GM19351 (cell line): ENCODE data around the gene COLEC12.
"Not testable (repeated sequence)": the region's sequence is repeated elsewhere in the genome, so short reads cannot be mapped to it uniquely, and the experiment has no call there.

Experiments used
- ATAC-seq: cut with Tn5 transposase; IDR thresholded peaks from one replicate; pipeline ENCODE4 v1.9.1; 2021; ENCODE audit warnings: mild to moderate bottlenecking, moderate library complexity; ENCODE audit not compliant: unreplicated experiment

The COLEC12 gene

DNA sequence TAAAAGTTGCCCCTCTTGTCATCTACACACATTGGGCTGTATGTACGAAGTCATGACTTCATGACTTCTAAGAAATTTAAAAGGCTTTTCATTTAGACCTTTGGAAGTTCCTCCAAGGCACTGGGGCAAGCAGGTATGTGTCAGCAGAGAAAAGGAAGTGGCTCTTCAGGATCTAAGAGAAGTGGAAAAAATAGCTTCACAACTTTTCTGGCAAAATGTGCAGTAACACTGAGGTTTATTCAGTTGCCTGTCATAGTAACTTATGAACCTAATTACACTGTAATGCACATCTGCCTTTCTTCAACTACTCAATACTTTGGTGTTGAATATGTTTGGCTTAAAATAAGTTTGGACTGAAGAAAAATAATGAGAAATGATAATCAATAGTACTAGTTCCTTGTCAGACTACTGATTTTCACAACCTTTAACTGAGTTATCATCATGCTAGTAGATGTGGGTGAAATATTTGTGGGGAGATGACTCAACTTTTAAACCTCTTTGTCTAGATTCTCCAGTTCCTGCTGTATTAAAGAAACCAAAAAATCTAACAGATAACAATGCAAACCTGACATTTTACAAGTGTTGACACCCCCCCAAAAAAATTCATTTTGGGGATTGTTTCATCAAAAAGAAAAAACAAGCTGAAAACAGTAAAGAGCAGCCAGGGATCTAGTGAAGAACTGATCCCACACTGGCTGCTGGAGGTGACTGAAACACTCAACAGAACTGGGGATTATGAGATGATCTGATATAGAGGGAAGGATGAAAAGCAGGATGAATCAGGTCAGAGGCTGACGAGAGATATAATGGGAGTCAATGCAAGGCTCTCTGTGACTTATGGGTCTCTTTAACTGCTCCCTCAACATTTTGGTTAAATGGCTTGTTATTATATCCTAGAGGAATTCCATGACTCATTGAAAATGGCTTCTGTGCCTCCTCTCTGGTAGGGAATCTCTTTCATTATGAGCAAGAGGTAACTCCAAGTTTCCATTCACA lies 84.6 kb downstream of the COLEC12 start:
- ATAC-seq: no peak

DNA sequence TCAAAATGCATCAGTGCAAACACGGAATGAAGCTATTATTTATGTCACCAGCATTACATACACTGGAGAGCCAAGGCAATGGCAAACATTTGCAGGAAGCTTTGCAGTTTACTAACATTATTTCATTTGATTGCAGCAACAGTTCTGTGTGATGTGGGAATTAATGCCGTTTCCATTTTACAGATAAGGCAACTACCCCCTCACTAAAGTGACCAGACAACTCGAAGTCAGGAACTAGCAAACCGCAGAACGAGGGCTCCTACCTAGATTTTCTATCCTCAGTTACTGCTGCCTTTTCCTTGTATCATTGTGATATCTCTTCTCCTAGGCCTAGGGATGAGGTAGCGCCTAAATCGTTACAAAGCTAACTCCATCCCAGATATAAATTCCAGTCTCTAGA lies 85.5 kb downstream of the COLEC12 start:
- ATAC-seq: no peak

DNA sequence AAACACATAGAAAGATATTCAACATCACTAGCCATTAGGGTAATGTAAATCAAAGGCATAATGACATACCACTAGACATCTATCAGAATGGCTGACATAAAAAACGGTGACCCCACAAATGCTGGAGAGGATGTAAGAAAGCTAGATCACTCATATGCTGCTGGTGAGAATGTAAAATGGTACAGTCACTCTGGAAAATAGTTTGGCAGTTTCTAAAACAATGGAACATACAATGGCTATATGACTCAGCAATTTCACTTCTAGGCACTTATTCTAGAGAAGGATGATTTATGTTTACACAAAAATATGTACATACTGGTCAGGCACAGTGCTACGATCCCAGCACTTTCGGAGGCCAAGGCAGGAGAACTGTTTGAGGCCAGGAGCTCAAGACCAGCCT lies 87.3 kb downstream of the COLEC12 start:
- ATAC-seq: no peak

DNA sequence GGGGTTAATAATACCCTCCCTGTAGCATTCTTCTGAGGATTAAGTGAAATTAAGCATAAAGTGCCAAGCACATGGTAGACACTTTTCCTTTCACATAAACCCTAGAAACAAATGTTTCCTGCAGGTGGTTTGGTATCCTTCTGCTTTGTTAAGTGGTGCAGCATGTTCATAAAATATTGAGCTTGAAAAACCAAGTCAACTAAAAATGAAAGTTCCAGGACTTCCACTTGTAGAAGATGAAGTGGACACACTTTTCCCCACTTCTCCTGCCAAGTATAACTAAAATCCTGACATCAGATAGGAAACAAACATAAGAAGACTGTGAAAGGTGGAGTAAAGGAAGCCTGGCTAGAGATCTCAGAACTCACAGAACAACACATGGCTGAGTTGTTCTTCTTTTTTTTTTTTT lies 90.5 kb downstream of the COLEC12 start:
- no peak for ATAC-seq

DNA sequence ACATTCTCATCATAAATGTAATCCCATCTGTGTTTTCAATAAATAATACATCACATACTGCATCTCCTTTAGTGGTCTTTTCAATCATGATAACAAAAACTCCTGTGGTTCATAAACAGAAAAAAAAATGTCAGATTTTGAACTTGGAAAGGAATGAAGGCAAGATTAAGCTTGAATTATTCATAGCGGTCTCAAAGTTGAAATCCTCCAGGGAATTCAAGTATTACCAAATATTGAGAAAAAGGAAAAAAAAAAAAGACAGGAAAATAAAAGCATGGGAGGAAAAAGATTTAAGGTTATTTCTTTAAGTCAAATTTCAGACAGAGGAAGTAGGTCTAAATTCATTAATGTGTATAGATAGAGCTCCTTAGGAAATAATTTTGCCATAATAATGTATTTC lies 92.1 kb downstream of the COLEC12 start:
- ATAC-seq: no peak

DNA sequence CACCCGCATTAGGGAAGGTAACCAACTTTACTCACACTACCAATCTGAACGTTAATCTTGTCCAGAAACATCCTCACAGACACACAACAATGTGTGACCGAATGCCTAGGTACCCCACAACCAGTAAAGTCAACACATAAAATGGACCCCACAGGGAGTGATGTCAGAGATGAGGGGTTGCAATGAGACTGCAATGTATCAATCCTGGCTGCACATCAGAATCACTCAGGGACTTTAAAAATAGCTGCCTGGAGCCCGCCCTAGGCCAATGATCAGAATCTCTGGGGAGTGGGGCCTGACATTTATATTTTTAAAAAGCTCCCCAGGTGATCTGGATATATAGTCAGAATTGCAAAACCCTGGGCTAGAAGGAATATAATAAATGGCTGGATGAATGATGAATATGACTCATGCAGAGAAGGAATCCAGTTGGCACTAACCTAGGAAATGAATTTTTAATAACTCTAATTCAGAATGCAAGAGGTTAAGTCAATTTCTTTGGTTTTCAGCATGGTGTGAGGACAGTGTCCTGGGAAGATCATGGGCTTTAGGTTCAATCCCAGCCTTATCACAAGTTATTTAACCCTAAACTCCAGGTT lies 92.8 kb downstream of the COLEC12 start:
- no peak for ATAC-seq

DNA sequence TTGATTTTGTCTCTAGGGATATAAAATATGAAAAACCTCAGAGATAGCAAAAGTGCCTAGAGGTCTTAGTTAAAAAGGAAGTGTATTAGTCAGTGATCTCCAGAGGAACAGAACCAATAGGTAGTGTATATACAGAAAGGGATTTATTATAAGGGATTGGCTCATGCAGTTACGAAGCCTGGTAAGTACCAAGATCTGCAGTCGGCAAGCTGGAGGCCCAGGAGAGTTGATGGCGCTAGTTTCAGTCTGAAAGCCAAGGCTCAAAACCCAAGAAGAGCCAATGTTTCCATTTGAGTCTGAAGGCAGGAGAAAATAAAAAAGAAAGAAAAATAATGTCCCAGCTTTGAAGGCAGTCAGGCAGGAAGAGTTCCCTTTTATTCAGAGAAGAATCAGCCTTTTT lies 93.3 kb downstream of the COLEC12 start:
- ATAC-seq: no peak

DNA sequence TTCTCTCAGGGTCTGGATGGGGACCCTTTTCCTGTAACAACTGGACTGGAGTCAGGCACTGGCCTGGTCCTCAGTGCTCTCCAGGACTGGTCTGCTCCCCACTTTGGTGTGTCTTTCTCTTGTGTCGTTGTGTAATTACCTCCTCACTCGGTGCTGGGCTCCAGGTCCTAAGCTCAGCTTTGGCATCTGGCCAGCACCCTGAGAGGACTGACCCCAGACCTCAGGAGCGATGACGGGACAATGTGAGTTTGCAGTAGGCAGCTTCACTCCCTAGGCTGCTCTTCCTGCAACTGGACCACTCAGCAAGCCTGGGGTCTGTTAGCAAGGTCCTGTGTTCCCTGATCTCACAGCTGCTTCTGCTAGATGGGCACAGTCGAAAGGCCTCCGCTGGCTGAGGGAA lies 93.8 kb downstream of the COLEC12 start:
- no peak for ATAC-seq

DNA sequence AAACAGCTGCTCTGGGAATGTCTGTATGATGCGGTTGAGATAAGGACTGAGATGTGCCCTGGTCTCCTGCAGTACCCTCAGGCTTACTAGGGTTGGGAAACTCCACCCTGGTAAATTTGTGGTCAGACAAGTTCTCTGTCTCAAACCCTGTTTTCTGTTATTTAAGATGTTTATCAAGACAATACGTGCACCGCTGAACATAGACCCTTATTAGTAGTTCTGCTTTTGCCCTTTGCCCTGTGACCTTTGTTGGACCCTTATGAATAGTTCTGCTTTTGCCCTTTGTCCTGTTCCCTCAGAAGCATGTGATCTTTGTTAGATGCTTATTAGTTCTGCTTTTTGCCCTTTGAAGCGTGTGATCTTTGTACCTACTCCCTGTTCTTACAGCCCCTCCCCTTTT lies 95.5 kb downstream of the COLEC12 start:
- ATAC-seq: not testable (repeated sequence)

DNA sequence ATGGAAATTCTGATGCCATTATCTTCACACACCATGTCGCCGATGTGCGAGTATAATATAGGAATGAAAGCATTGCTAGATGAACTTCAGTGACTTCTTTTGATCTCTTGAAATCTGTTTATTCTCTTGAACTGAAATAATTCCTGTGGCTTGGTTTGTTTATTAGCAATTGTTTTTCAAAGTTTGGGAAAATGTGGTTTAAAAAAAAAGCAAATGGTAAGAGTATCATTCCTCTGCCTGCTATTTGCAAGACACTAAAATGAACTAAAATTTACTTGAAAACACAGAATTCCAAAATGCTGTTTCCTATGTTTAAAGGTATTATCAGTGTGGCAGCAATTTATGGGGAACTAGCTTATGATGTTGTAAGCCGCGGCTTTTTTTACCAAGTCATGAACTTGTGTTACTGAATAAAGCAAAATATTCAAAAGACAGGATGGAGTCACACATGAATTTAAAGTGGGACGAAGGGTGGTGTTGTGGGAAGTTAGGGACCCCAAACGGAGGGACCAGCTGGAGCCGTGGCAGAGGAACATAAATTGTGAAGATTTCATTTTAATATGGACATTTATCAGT lies 96.4 kb downstream of the COLEC12 start:
- no peak for ATAC-seq

DNA sequence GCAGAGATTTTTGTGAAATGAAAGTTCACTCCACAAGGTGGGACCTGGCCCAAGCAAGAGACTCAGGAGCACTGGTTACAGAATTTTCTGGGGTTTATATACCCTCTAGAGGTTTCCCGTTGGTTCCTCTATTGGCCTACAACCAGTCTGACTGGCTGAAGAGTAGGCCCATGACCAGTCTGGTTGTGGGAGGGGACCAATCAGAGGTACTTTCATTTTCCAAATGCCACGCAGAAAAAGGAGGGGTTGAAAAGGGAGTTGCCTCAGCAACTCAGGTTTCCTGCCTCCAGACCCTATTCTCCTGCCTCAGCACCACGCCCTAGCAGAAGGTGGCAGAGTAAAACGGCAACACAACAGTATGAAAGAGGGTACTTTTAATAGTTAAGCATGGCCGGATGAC lies 98.4 kb downstream of the COLEC12 start:
- no peak for ATAC-seq

DNA sequence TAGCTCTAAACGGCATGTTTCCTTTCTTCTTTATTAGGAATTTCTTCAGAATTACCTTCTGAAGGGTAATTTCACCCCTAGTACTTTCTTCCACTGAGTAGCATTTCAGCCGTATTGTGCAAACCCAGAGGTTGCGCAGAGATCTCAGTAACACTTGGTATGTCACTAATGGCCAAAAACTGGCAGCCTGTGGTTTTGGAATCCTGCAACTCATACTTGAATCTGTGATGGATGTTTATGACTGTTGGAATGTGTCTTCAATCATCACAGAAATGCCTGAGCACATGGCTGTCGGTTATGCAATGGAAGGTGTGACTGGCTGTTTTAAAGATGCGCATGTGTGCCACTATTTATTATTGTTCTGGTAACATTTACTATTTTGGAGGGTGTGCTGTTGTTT lies 100.0 kb downstream of the COLEC12 start:
- ATAC-seq: no peak

DNA sequence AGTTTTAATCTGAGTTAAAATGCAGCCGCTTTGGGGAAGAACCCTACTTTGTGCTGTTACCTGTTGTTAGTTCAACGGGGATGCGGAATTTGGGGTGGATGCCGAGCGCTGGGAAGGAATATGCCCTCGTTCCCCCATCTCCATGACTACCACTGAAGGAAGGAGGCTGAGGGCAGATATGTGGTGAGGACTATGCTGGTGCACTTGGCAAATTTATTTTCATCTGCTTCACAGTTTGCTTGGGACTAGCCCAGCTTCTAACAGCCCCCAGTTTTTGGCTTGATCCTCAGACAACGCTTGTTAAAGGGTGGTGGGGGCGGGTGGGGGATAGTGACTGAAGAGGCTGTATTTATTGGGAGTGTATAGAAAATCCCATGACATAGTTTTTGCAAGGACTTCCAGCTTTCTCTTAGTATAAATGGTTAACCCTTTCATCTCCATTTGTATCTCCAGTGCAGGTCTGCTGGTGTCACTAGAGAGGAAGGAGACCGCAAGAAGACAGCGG lies 100.8 kb downstream of the COLEC12 start:
- ATAC-seq: no peak

DNA sequence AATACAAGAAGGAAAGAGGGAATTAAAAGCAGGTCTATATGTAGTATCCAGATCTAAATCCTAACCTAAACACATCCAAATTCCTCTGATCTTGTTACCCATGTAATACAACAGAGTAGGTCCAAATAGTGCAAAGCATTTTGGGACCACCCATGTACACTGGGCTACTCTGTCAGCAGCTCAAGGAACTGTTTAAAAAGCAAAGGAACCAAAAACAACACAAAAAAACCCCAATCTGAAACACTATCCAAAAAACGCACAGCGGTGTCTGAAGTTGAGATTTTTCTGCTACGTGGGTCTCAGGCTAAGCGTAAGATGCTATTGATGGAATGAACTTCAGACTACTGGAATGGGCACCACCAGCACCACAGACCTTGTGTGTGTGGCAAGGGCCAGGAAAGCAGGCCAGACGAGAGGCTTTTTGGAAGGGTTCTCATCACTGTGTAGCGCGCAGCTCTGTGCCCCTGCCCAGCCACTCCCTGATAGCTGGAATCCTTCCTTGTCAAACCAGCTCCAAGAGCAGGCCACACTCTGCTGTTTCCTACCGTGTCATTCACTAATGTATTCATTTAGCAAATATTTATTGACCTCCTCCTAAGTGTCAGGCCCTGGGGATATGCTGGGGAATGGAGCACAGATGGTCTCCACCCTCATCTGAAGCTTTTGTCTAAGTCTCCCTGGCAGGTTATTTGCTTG lies 101.4 kb downstream of the COLEC12 start:
- no peak for ATAC-seq

DNA sequence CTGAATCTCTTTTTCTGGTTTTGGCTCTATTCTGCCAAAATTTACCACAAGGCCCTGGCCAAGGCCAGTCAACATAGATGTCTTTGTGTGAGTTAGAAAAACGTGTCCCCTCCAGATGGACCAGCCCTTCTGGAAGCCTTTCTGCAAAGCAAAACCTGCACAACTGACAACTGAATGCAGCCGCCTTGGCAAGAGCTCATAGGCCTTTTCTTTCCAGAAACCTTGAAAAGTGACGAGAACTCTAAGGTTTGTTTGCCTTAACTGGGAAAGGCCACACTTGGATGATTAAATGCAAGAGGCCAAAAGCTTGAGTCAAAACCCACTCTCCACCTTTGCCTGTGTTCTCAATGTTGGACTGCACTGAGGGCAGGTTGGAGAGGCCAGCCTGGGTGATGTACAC lies 103.9 kb downstream of the COLEC12 start:
- ATAC-seq: no peak

DNA sequence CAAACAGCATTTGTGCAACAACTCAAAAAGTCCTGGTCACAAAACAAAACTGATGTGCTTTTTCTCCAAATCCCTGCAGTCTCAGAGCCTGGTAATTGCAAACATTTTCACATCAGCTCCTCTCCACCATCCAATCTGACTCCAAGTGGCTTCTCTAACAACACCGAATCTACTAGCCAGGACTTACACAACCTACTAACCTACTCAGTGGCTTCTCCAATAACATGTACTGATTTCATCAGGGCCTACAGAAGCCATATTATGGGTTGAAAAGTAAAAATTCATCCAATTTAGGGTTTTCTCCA lies 104.3 kb downstream of the COLEC12 start:
- ATAC-seq: no peak

DNA sequence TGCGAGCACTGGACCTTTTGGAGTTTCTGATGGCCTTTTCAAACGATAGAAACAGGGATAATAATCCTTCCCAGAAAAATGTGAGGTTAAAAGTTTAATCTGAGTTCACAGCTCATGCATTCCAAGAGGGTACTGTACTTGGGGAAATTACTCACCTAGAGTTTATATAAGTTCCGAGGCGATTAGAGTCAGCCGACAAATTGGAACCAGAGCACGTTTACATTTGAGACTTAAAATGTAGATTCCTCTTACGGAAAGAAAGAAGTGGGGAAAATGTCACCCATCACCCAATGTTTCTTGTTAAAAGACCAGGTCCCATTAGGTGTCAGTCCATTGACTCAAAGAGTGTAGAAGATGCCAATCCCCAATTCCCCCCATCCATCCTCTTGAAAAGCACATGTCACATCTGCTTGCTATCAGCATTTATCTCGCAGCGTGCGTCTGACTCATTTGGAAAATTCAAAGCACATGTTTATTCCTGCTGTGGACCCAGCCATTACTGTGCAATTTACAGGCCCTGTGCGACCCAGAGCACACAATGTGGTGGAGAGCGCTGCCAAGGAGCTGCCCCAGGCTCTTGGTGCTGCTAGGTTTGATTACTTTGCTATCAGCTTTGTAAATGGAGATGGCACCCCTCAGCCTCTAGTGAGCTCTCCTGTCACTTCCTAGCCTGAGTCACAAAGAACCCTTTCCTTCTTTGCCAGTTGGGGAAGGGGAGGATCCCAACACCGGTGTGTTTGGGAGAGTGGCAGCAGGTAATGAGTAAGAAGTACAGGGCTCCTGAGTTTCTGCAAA lies 104.8 kb downstream of the COLEC12 start:
- ATAC-seq: no peak

DNA sequence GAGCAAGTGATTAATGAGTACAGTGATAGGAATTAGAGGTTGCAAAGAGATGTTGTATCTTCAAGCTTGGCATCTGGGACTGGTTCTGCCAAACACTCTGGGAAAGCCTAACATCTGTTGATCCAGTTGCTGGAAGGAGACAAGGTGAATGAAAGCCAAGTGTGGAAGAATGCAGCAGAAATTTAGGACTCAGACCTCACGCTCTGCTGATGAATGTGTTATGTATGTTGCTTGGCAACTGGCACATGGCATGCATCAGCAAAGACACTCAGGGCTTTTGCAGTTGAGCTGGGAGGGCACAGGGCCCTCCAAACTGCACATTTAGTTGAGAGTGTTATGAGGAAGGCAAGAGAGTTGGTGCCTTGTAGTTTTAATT lies 105.5 kb downstream of the COLEC12 start:
- no peak for ATAC-seq

DNA sequence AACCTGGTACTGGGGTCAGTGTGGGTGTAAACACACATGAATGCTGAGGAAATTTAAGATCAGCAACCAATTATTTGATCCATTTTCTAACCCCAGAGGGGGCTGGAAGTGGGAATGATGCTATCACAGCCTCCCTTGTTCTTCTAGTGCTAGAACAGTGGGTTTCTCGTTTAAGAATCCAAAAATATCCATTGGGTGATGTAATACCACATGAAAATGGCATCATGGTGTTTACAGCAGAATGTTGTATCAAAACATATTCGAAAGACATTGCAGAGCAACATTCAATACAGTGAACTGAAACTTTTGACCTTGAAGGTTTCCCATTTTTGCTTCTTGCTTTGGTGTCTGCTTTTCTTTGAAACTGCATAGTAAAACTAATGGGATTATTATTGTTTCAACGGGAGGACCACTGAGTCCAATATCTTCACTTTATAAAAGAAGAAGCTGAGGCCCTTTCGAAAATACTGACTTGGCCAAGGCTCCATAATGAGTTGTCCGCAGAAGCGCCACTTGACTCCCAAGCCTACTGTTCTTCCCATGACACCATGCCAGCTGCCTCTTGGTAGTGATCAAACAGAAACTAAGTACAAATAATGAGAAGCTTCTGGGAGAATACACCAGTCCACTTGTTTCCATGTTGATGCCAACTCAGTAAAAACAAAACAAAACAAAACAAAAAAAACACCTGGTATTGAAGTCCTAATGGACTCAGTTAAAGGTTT lies 106.1 kb downstream of the COLEC12 start:
- ATAC-seq: no peak

DNA sequence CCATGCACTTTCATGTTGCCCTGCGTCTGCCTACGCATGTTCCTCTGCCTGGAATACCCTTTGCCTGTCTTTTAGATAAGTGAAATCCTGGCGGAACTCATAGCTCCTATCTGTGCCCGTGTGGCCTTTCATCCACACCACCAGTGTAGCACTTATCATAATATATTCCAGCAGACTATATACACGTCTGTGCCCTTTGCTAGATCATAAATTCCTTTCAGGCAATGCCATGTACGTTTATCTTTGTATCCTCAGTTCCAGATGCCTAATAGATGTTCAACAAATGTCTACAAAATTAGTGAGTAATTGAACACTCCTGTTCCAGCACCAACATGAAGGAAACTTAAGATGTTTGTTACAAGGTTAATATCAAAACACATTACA lies 106.9 kb downstream of the COLEC12 start:
- ATAC-seq: no peak
